ENCODE data around the gene CYP4F8. TPM values are rescaled to one million over a fixed set of nuclear protein-coding genes. Genes with fewer than 3 reads are reported as not detected.
"Not testable (repeated sequence)": the region's sequence is repeated elsewhere in the genome, so short reads cannot be mapped to it uniquely, and the experiment has no call there.

CYP4F8 gene, protein sequence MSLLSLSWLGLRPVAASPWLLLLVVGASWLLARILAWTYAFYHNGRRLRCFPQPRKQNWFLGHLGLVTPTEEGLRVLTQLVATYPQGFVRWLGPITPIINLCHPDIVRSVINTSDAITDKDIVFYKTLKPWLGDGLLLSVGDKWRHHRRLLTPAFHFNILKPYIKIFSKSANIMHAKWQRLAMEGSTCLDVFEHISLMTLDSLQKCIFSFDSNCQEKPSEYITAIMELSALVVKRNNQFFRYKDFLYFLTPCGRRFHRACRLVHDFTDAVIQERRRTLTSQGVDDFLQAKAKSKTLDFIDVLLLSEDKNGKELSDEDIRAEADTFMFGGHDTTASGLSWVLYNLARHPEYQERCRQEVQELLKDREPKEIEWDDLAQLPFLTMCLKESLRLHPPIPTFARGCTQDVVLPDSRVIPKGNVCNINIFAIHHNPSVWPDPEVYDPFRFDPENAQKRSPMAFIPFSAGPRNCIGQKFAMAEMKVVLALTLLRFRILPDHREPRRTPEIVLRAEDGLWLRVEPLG
- not detected for total RNA-seq
- long read RNA-seq: 0 reads

- ATAC-seq: no peak
- intact Hi-C loops (cut with DNase I): no loop called here
- DNase-seq (ENCODE audit: missing footprints): no peak
Measured at GRCh38 chr19:15614507-15615379, at the start of gene CYP4F8. Gene CYP4F8 (plus strand): TSS chr19:15615218. CDS start chr19:15615617, 399 bp downstream.

DNA sequence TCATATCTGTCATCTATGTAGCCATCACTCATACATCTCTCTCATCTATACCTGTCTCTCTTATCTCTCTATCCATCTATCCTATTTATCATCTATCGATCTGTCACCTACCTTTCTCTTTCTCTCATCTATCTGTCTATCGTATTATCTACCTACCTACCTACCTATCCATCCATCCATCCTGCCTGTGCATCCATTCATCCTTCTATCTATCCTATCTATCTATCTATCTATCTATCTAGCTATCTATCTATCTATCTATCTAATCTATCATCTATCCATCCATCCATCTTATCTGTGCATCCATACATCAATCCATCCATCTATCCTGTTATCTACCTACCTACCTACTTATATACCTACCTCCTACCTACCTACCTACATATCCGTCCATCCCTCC is 44.6 kb upstream of the CYP4F8 start:
- intact Hi-C loops (cut with DNase I): no loop called here
- no peak for DNase-seq (ENCODE audit: missing footprints)
- no peak for ATAC-seq

- intact Hi-C loops (cut with DNase I): no loop called here
- DNase-seq (ENCODE audit: missing footprints) (no peak), ATAC-seq (no peak)
Measured at GRCh38 chr19:15575406-15575805, 39.6 kb upstream of the CYP4F8 start.

DNA sequence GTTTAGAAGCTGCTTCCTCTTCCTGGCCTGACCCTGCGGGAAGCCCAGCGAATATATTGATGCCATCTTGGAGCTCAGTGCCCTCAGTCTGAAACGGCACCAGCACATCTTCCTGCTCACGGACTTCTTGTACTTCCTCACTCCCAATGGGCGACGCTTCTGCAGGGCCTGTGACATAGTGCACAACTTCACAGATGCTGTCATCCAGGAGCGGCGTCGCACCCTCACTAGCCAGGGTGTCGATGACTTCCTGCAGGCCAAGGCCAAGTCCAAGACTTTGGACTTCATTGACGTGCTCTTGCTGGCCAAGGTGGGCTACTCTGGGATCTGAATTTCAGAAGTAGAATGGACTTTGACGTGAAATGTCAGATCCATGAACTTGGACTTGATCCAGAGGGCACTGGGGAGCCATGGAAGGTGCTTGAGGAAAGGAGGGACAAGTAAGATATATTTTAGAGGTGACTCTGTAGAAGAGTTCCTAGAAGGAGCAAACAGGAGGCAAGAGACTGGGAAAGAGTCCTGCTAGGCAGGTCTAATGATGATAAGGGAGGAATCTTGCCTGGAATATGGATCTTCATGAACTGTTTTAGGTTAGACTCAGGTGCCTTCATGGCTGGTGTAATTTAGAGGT is 38.4 kb upstream of the CYP4F8 start:
- DNase-seq (ENCODE audit: missing footprints): no peak
- intact Hi-C loops (cut with DNase I): no loop called here
- ATAC-seq: no peak

DNA sequence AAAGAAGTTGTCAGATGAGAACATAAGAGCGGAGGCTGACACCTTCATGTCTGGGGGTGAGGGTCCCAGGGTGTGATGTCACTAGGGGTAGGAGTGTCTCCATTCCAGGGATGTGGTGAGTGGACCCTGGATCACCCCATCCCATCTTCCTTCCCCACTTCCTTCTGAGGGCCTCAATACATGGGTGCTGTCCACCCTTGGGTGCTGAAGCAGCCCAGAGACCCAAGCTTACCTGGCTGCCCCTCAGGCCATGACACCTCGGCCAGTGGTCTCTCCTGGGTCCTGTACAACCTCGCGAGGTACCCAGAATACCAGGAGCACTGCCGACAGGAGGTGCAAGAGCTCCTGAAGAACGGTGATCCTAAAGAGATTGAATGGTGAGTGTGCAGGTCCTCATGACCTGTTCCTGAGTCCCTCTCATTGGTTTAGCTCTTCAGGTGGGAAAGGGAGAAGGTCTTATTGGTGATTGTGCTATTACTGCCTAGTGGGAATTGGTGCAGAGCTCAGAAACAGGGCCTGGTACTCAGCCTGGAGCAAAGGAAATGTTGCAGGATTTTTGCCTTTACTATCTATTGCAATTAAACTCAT is 37.7 kb upstream of the CYP4F8 start:
- DNase-seq (ENCODE audit: missing footprints): no peak
- intact Hi-C loops (cut with DNase I): no loop called here
- ATAC-seq: no peak

- intact Hi-C loops (cut with DNase I): loop anchor here (5.0 kb wide), 1 partner anchor 599 kb away; no protein-coding TSS in a partner anchor
- DNase-seq (ENCODE audit: missing footprints): no peak
- ATAC-seq: no peak
Measured at GRCh38 chr19:15583346-15583745, 31.7 kb upstream of the CYP4F8 start.

DNA sequence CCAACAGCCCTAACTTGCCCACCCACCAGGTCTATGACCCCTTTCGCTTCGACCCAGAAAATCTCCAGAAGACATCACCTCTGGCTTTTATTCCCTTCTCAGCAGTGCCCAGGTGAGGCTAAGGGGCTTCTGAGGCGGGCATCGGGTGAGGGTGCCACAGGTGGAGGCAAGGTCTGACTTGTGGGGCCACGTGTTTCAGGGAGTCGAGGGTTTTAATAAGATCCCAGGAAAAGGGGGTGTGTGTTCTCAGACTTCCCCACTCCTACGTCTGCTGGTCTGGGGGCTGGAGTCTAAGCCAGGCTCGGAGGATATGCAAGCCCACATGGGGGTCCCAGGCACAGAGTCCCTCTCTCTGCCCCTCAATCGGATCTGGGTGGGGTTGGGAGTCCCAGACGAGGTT is 30.9 kb upstream of the CYP4F8 start:
- intact Hi-C loops (cut with DNase I): loop anchor here (5.0 kb wide), 1 partner anchor 598 kb away; no protein-coding TSS in a partner anchor
- ATAC-seq: no peak
- DNase-seq (ENCODE audit: missing footprints): no peak

DNA sequence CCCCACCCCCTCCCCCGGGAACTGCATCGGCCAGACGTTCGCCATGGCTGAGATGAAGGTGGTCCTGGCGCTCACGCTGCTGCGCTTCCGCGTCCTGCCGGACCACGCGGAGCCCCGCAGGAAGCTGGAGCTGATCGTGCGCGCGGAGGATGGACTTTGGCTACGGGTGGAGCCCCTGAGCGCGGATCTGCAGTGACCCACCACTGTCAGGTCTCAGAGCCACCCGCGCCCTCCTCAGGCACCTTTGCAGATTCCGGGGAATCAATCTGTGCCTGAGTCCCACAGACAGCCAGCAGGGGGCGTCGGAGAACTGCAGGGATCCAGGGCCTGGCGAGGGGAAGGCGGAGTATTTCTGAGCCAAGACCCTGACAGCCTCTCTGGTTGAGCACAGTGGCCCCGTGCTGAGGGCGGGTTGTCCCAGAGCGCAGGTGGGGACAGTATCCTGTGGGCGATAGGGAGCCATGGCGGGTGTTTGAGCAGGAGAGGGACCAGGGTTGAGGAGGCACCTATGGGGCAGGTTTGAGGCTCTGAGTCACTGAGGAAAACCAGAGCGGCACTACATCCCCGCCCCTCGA is 30.4 kb upstream of the CYP4F8 start:
- peak; percentile 79 for ATAC-seq
- DNase-seq (ENCODE audit: missing footprints): peak; percentile 92
- intact Hi-C loops (cut with DNase I): loop anchor here (5.0 kb wide), 1 partner anchor 598 kb away; no protein-coding TSS in a partner anchor

DNA sequence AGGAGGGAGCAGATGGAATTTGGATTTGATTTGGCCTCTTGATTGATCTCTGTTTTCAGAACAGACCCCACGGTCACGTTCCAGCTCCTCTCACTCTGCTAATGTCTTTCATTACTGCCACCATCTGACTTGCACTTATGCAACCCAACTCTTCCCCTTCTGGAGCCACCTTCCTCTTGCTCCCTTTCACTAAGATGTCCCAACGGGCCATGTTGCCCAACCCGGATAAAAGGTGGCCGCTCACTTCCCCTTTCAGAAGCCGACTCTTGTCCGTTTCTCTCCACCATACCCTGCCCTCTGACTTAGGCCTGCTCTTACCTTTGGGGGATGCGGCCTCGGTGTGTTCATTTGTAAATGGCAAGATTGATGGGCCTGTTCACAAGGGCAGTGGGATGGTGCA is 27.4 kb upstream of the CYP4F8 start:
- DNase-seq (ENCODE audit: missing footprints) (peak; percentile 89), ATAC-seq (no peak)
- intact Hi-C loops (cut with DNase I): no loop called here

GRCh38 chr19:15588265-15588664 is 26.8 kb upstream of the CYP4F8 start:
- DNase-seq (ENCODE audit: missing footprints) (no peak), ATAC-seq (no peak)

DNA sequence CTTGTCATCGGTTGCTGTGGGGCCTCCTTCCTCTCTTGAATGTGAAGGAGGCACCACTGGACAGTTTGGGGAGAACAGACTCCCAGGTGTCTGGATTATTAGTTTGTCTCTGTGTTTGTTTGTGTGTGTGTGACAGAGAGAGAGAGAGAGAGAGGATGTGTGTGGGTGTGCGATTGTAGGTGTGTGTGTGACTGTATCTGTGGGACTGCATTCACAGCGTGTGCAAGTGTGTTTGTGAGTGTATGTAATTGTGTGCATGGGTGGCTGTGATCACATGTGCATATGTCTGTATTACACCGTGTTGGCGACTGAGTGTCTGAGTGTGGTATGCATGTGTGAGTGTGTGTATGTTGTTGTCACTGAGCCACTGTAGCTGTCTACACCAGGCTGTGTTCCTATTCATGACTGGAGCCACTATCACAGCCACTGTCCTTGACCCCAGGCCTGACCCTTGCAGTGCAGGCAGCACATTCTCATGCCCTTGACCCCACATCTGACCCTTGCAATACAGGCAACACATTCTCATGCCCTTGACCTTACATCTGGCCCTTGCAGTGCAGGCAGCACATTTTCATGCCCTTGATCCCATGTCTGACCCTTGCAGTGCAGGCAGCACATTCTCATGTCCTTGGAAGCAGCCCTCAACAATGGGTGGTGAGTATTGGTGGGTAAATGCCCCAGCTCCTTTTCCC is 25.1 kb upstream of the CYP4F8 start:
- ATAC-seq: no peak
- intact Hi-C loops (cut with DNase I): no loop called here
- DNase-seq (ENCODE audit: missing footprints): no peak

More at GRCh38 chr19:15588265-15588664, 26.8 kb upstream of the CYP4F8 start:
- intact Hi-C loops (cut with DNase I): no loop called here

GRCh38 chr19:15591796-15592195 is 23.2 kb upstream of the CYP4F8 start:
- intact Hi-C loops (cut with DNase I): no loop called here
- no peak for DNase-seq (ENCODE audit: missing footprints)
- ATAC-seq: no peak

GRCh38 chr19:15592506-15592905 is 22.5 kb upstream of the CYP4F8 start:
- DNase-seq (ENCODE audit: missing footprints); intact Hi-C loops (cut with DNase I); ATAC-seq: not testable (repeated sequence)

DNA sequence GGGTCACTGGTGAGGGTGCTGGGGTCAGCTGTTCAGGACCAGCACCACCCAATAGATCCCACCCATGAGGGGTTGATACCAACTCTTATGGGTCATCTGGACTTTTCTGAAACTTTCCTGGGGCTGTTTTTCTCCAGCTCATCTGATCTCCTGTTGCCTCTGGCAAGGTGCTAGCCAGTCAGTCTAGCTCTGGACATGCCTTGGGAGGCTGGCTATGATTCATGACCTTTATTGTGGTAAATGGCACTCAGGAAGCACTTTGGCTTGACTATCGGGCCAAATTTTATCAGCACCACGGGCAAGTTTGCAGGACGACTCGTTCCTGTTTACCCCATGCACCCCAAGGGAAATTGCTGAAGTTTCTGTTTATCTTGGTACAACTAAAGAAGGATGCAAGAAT is 21.3 kb upstream of the CYP4F8 start:
- DNase-seq (ENCODE audit: missing footprints); intact Hi-C loops (cut with DNase I): not testable (repeated sequence)
- ATAC-seq: peak; percentile 37

DNA sequence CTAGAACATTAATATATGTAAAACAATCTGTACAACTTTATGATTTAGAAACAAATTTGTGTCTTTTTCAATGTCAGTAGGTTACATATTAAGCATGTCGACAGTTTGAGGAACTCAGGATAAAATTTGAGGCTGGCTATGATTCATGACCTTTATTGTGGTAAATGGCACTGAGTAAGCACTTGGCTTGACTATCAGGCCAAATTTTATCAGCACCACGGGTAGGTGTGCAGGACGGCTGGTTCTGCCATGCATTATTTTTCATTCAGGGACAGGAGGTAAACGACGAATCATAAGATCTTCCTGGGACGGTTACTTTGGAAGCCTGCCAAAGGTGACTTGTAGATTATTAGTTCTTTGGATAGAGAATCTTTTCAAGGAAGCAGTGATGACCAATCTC is 19.9 kb upstream of the CYP4F8 start:
- ATAC-seq: no peak
- intact Hi-C loops (cut with DNase I): no loop called here
- no peak for DNase-seq (ENCODE audit: missing footprints)

- ATAC-seq; intact Hi-C loops (cut with DNase I); DNase-seq (ENCODE audit: missing footprints): not testable (repeated sequence)
Measured at GRCh38 chr19:15607978-15608925, 6.8 kb upstream of the CYP4F8 start.

DNA sequence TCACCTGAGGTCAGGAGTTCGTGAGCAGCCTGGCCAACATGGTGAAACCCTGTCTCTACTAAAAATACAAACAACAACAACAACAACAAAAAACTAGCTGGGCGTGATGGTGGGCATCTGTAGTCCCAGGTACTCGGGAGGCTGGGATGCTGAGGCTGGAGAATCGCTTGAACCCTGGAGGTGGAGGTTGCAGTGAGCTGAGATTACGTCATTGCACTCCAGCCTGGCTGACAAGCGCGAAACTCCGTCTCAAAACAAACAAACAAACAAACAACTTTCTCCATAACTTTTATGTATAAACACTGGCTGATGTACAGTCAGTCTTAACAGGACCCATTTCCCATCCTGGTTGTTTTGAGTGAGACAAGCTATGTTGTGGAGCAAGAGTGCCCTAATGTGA is 5.8 kb upstream of the CYP4F8 start:
- DNase-seq (ENCODE audit: missing footprints) (no peak), ATAC-seq (no peak)
- intact Hi-C loops (cut with DNase I): no loop called here

Measured in Right ventricle myocardium inferior (tissue), 1 donor.